Measurements from ENCODE around the gene DCAF6. TPM values are rescaled to one million over a fixed set of nuclear protein-coding genes. Genes with fewer than 3 reads are reported as not detected.
"Not testable (repeated sequence)": the region's sequence is repeated elsewhere in the genome, so short reads cannot be mapped to it uniquely, and the experiment has no call there.

DCAF6 gene
- total RNA-seq, 2 experiments from 2014 or later: 28.2 to 28.5 TPM

DNA sequence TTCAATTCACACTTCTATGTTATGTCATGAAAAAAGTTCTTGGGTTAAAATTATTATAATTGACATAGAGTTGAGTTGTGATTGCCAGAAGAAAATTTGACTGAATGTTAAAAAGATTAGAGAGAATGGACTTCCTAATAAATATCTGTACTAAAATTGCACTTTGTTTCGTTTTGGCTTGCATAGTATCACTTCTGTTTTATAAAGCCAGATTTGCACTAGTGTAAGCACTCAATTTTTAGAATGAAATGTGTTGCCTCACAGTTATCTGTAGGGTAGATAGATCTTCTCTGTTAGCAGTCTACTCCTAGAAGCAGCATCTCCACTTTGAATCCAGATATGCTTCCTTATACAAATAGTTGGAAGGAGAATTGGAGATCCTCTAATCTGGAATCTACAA lies 95.5 kb downstream of the DCAF6 start:
- ATAC-seq (ENCODE audit: low read depth): no peak
- H3K27ac Mint-ChIP-seq: no peak overlapping the region
- POLR2A ChIA-PET: no interaction called here
- no peaks in the 10 kb centered on the region for H3K27me3 Mint-ChIP-seq
- no peak overlapping the region for H3K4me3 Mint-ChIP-seq
- no peak for DNase-seq
- H3K36me3 Mint-ChIP-seq: peaks cover 3% of the 10 kb centered on the region
- no peaks in the 10 kb centered on the region for H3K9me3 Mint-ChIP-seq
- no peaks in the 10 kb centered on the region for H3K4me1 Mint-ChIP-seq

DNA sequence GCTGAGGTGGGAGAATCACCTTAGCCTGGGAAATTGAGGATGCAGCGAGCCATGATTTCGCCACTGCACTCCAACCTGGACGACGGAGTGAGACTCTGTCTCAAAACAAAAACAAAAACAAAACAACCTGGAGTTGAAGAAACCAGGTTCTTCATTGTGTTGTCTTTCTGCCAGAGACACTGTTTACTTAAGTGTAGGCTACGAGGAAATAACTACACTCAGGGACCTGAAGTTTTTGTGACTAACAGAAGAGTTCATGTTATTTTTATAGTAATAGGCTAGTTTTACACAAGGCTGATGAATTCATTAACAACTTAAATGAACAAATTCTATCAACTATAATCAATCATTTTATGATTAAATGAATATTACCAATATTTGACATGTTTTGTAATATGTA lies 98.9 kb downstream of the DCAF6 start:
- no peaks in the 10 kb centered on the region for H3K27me3 Mint-ChIP-seq
- ATAC-seq (ENCODE audit: low read depth) (no peak), DNase-seq (no peak)
- no peaks in the 10 kb centered on the region for H3K4me1 Mint-ChIP-seq
- H3K36me3 Mint-ChIP-seq: peaks cover 3% of the 10 kb centered on the region
- POLR2A ChIA-PET: no interaction called here
- H3K27ac Mint-ChIP-seq: no peak overlapping the region
- no peaks in the 10 kb centered on the region for H3K9me3 Mint-ChIP-seq
- H3K4me3 Mint-ChIP-seq: no peak overlapping the region

DNA sequence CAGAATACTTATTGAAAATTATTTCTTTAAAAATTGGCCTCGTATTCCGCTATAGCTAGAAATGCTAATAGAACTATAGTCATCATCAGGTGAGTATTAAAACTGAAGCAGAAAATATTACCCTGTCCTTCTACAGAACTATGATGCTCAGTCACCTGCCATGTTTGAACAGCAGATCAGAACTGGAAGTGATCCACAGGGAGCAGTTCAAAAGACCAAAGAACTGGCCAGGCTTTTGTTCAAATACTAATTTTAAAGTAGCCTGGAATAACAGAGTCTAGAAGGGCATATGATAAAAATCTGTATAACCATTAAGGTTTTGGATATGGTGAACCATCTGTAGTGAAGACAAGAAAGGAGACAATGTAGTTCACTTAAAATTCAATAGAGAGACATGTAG lies 105.9 kb downstream of the DCAF6 start:
- POLR2A ChIA-PET: no interaction called here
- H3K4me3 Mint-ChIP-seq: no peak overlapping the region
- DNase-seq (no peak), ATAC-seq (ENCODE audit: low read depth) (no peak)
- H3K9me3 Mint-ChIP-seq: no peaks in the 10 kb centered on the region
- H3K36me3 Mint-ChIP-seq: peaks cover 29% of the 10 kb centered on the region
- H3K27ac Mint-ChIP-seq: no peak overlapping the region
- no peaks in the 10 kb centered on the region for H3K4me1 Mint-ChIP-seq
- H3K27me3 Mint-ChIP-seq: no peaks in the 10 kb centered on the region

DNA sequence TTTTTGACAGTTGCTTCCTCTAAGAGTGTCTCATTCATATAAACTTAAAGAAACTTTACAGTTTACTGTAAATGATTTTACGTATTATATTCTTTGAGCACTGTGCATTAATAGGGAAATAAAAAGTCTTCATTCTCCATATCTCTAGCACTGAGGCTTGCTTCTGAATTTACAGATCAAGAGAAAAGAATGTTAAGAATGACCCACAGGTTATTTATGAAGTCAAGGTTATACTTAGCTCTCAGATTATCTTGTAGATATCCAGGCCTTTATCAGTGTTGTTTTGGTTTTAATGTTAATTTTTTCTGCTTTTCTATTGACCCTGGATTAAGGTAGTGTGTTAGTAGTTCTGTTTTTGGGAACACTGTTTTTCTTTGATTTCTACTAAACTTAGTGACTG lies 108.8 kb downstream of the DCAF6 start:
- POLR2A ChIA-PET: no interaction called here
- H3K4me1 Mint-ChIP-seq: no peaks in the 10 kb centered on the region

DNA sequence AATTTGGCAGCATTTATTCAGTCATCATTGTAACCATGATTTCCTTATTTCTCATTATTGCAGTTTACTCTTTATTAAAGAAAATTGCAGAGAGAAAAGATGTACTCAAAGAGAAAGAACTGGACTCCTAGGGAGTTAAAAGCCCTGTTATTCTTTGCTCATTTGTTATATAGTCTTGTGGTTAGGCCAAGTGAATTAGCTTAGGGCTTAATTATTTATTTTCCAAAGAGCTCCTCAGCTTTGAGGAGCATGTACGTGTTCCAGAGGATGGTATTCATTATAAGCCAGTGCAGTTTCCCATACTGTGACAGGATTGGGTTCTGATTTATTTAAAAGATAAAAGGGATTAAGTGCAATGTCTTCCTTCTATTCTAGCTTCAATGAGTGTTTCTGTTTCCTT lies 113.8 kb downstream of the DCAF6 start:
- peaks cover 10% of the 10 kb centered on the region for H3K36me3 Mint-ChIP-seq
- no peaks in the 10 kb centered on the region for H3K27me3 Mint-ChIP-seq
- H3K9me3 Mint-ChIP-seq: no peaks in the 10 kb centered on the region
- ATAC-seq (ENCODE audit: low read depth): no peak
- no peak overlapping the region for H3K4me3 Mint-ChIP-seq
- peaks cover 5% of the 10 kb centered on the region for H3K4me1 Mint-ChIP-seq
- DNase-seq: no peak
- H3K27ac Mint-ChIP-seq: no peak overlapping the region
- POLR2A ChIA-PET: no interaction called here

More for the DNA sequence above, 108.8 kb downstream of the DCAF6 start:
- Mint-ChIP-seq H3K9me3 (no peaks in the 10 kb centered on the region), H3K27ac (no peak overlapping the region), H3K36me3 (peaks cover 32% of the 10 kb centered on the region), H3K27me3 (no peaks in the 10 kb centered on the region), H3K4me3 (no peak overlapping the region)
- no peak for ATAC-seq (ENCODE audit: low read depth)
- DNase-seq: no peak

DNA sequence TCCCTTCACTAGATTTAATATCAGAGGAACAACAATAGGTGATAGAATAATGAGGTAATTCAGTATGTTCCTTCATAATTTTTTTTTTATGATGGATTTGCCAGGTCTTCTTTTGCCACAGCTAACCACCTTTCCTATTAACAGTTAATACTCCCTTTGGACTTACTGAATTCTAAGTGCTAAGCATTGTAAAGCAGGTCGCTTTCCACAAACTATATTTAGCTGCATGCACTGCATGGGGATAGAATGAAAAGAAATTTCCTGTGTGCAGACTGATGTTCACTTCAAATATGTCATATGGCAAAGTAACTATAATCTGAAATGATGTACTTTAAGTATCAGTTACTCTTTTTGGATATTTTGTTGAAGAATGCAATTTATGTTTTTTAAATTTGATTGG lies 114.4 kb downstream of the DCAF6 start:
- Mint-ChIP-seq H3K27ac (no peak overlapping the region), H3K4me3 (no peak overlapping the region), H3K36me3 (peaks cover 8% of the 10 kb centered on the region), H3K27me3 (no peaks in the 10 kb centered on the region), H3K9me3 (no peaks in the 10 kb centered on the region), H3K4me1 (peaks cover 5% of the 10 kb centered on the region)
- no peak for DNase-seq
- POLR2A ChIA-PET: no interaction called here
- no peak for ATAC-seq (ENCODE audit: low read depth)

DNA sequence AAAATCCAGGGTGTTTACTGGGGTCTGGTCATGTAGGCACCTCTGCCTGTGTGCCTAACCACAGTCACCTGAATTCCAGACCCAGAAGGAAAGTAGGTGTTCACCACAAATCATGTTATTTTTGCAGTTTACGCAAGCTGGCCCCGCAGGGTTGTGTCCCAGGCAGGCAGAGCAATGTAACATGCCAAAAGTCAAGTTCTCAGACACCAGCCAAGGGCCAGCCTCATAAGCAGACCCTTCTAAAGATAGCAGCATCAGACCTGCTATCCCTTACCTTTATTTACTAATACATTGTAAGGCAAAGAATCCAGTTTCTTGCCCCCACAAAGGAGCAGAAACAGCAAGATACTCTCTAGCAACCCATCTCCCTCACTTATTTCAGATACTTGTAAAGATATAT lies 117.2 kb downstream of the DCAF6 start:
- Mint-ChIP-seq H3K9me3 (no peaks in the 10 kb centered on the region), H3K27ac (no peak overlapping the region), H3K4me1 (peaks cover 5% of the 10 kb centered on the region), H3K36me3 (peaks cover 7% of the 10 kb centered on the region), H3K27me3 (no peaks in the 10 kb centered on the region), H3K4me3 (no peak overlapping the region)
- ATAC-seq (ENCODE audit: low read depth) (no peak), DNase-seq (no peak)
- POLR2A ChIA-PET: no interaction called here

DNA sequence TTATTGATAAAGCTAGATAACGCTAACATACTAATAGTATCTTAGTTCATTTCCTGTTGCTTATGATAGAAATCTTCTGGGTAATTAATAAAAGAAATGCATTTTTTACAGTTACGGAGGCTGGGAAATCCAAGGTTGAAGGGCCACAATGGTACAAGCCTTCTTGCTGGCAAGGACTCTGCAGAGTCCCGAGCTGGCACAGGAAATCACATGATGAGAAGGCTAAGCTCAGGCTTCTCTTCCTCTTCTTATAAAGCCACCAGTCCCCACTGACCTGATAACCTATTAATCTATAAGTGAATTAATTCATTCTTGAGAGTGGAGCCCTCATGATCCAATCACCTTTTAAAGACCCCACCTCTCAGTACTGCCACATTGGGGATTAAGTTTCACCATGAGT lies 117.6 kb downstream of the DCAF6 start:
- no peak for DNase-seq
- Mint-ChIP-seq H3K27me3 (no peaks in the 10 kb centered on the region), H3K27ac (no peak overlapping the region), H3K4me3 (no peak overlapping the region), H3K36me3 (peaks cover 7% of the 10 kb centered on the region), H3K4me1 (peaks cover 5% of the 10 kb centered on the region), H3K9me3 (no peaks in the 10 kb centered on the region)
- ATAC-seq (ENCODE audit: low read depth): no peak
- POLR2A ChIA-PET: no interaction called here

DNA sequence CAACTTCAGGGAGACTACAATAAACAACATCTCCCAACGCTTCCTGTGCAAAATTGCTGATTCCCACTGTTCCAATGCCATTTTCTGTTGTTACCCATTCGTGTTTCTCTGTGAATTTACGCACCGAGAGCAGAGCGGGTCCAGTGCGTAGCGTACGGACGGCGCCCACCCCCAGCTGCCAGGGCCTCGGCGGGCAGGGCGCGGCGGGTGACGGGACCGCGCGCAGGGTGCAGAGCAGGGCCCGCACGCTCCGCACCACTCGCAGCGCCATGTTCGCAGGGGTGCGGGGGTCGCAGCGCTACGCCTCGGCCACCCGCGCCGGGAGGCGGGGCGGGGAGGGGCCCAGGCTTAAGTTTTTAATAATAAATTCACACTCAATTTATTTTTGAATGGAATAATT lies 119.7 kb downstream of the DCAF6 start:
- H3K27ac Mint-ChIP-seq; H3K27me3 Mint-ChIP-seq; POLR2A ChIA-PET; H3K4me3 Mint-ChIP-seq; H3K9me3 Mint-ChIP-seq; ATAC-seq (ENCODE audit: low read depth); DNase-seq; H3K4me1 Mint-ChIP-seq; H3K36me3 Mint-ChIP-seq: not testable (repeated sequence)

DNA sequence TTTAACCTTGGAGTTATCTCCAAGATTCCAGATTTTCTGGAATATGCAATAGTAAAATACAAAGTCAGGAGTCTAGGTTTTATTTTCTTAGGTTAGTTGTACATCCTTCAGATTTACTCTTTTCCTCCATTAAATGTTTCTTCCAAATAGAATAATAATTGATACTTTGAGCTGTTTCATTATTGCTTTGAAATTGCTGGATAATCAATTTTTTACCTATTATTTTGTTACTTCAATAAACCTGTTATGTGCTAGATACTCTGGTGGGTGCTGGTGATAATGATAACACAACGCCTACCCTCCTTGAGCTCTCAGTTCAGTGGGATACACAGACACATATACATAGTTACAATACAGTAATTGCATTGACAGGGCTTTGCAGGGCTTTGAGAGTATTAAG lies 120.9 kb downstream of the DCAF6 start:
- Mint-ChIP-seq H3K4me1 (peaks cover 5% of the 10 kb centered on the region), H3K27me3 (no peaks in the 10 kb centered on the region), H3K9me3 (no peaks in the 10 kb centered on the region), H3K4me3 (no peak overlapping the region), H3K27ac (no peak overlapping the region), H3K36me3 (peaks cover 8% of the 10 kb centered on the region)
- POLR2A ChIA-PET: no interaction called here
- ATAC-seq (ENCODE audit: low read depth) (no peak), DNase-seq (no peak)

DNA sequence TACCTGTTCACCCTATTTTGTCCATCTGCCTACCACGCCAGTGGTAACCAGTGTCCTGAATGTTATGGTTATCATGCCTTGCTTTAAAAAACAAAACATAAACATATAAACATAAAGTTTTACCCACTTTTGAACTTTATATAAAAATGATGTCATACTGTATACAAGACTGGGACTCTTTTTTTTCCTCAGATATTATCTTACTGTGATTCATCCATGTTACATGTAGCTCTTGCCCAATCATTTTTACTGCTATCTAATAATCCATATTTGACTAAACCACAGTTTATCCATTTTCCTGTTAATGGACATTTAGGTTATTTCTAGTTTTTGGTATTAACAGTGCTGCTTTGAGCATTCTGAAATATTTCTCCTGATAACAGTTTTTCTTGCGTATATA lies 121.4 kb downstream of the DCAF6 start:
- peaks cover 8% of the 10 kb centered on the region for H3K36me3 Mint-ChIP-seq
- no peaks in the 10 kb centered on the region for H3K9me3 Mint-ChIP-seq
- H3K27me3 Mint-ChIP-seq: no peaks in the 10 kb centered on the region
- H3K4me3 Mint-ChIP-seq: no peak overlapping the region
- DNase-seq (no peak), ATAC-seq (ENCODE audit: low read depth) (no peak)
- POLR2A ChIA-PET: no interaction called here
- H3K27ac Mint-ChIP-seq: no peak overlapping the region
- peaks cover 5% of the 10 kb centered on the region for H3K4me1 Mint-ChIP-seq

DNA sequence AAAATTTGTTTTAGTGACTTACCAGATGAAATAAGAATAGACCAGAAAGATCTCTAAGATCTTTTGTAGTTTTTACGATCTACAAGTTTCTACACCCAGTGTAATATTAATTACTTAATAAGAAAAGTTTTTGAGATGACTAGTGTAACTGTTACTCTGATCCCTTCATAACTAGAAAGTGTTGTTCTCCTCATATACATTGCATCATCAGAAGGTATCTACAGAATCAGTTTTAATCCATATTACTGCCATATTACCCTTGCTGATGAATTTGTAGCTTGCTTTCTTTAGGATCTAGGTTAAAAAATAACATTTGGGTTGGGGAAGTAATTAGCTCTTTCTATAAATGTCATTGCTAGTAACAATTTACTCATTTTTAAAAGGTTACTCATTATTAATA lies 127.7 kb downstream of the DCAF6 start:
- no peak for DNase-seq
- peaks cover 15% of the 10 kb centered on the region for H3K36me3 Mint-ChIP-seq
- no peak overlapping the region for H3K27ac Mint-ChIP-seq

DNA sequence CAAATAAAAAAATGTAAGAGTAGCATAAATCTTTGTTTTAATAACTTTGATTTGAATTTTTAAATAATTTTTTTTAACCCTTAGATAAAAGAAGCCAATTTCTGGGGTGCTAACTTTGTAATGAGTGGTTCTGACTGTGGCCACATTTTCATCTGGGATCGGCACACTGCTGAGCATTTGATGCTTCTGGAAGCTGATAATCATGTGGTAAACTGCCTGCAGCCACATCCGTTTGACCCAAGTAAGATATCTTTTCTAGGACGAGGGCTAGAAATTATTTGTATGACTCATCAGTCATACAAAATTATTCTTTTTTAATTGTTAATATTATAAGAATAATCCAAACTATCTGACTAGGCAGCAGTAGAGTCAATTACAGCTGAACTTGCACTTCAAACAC lies 129.0 kb downstream of the DCAF6 start:
- POLR2A ChIA-PET: no interaction called here
- Mint-ChIP-seq H3K4me3 (no peak overlapping the region), H3K36me3 (peaks cover 13% of the 10 kb centered on the region), H3K9me3 (no peaks in the 10 kb centered on the region), H3K27me3 (no peaks in the 10 kb centered on the region), H3K27ac (no peak overlapping the region), H3K4me1 (no peaks in the 10 kb centered on the region)
- ATAC-seq (ENCODE audit: low read depth) (no peak), DNase-seq (no peak)

More for the DNA sequence above, 127.7 kb downstream of the DCAF6 start:
- H3K27me3 Mint-ChIP-seq: no peaks in the 10 kb centered on the region
- H3K4me1 Mint-ChIP-seq: no peaks in the 10 kb centered on the region
- H3K4me3 Mint-ChIP-seq: no peak overlapping the region
- H3K9me3 Mint-ChIP-seq: no peaks in the 10 kb centered on the region
- ATAC-seq (ENCODE audit: low read depth): no peak
- POLR2A ChIA-PET: no interaction called here

DNA sequence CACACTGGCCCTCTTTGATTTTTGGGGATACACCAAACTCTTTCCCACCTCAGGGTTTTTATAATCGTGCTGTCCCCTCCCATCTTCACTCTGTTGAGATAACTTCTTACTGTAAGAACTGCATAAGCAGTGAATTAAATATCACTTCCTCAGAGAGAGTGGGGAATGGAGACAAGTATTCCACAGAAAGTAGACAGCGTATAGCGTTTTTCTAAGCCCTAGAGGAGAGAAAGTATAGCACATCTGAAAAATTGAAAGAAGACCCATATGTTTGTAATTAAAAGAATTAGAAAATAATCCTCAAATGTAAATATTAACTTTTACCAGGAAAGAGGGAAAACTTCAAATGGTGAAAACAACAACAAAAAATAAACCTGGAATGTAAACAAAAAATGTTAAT lies 132.9 kb downstream of the DCAF6 start:
- ATAC-seq (ENCODE audit: low read depth): no peak
- DNase-seq: no peak
- no peaks in the 10 kb centered on the region for H3K4me1 Mint-ChIP-seq
- POLR2A ChIA-PET: no interaction called here
- H3K27me3 Mint-ChIP-seq: no peaks in the 10 kb centered on the region
- no peak overlapping the region for H3K27ac Mint-ChIP-seq
- H3K4me3 Mint-ChIP-seq: no peak overlapping the region
- peaks cover 19% of the 10 kb centered on the region for H3K36me3 Mint-ChIP-seq
- H3K9me3 Mint-ChIP-seq: no peaks in the 10 kb centered on the region

DNA sequence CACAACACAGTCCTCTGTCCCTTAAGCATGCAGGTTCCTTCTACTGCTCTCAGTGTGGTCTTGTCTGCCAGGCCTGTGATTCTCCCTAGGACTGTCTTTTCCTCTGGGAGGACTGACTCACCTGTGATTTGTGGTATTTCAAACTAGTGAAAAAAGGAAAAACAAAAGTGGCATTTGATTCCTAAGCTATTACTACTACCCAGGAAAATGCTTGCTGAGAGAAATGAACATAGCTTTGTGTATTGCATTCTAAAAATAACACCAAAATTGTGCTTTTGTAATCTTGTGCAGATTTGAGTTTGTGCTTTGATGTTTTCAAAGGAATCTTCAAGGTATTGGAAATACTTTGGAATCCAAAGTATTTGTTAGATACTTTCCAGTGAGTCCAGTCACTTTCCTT lies 143.3 kb downstream of the DCAF6 start:
- H3K9me3 Mint-ChIP-seq: no peaks in the 10 kb centered on the region
- H3K27me3 Mint-ChIP-seq: no peaks in the 10 kb centered on the region
- DNase-seq (no peak), ATAC-seq (ENCODE audit: low read depth) (no peak)
- H3K4me1 Mint-ChIP-seq: peaks cover 6% of the 10 kb centered on the region
- H3K4me3 Mint-ChIP-seq: no peak overlapping the region
- POLR2A ChIA-PET: no interaction called here
- no peak overlapping the region for H3K27ac Mint-ChIP-seq
- H3K36me3 Mint-ChIP-seq: peaks cover 7% of the 10 kb centered on the region

All from activated naive CD8-positive, alpha-beta T cell treated with anti-CD3 and anti-CD28 coated beads, Interleukin-2, amount 10 ng/mL, durations not matched to agents 7 days and 5 days (primary cell).